ENCODE measurements around the gene TENM4.

GRCh38 chr11:79185351-79185750, 255.5 kb downstream of the TENM4 start:
- TF ChIP-seq POLR2A (IDR thresholded peaks at IDR 0.05) (no peak), CTCF (IDR thresholded peaks at IDR 0.05) (no peak)
